Activated CD4-positive, alpha-beta T cell treated with anti-CD3 and anti-CD28 coated beads for 1 hour (primary cell): ENCODE measurements around the gene BRIP1.

ENCODE experiments used
- DNase-seq: peaks from one replicate; pipeline ENCODE4 v3.0.0-alpha.2; 2020

The BRIP1 gene

GRCh38 chr17:61650749-61651148 is 212.6 kb downstream of the BRIP1 start:
- no peak for DNase-seq

- no peak for DNase-seq
Measured at GRCh38 chr17:61648587-61648986, 214.7 kb downstream of the BRIP1 start.

- no peak for DNase-seq
Measured at GRCh38 chr17:61647047-61647446, 216.3 kb downstream of the BRIP1 start.

GRCh38 chr17:61646482-61646881 is 216.8 kb downstream of the BRIP1 start:
- DNase-seq = no peak

- DNase-seq = no peak
Measured at GRCh38 chr17:61645920-61646319, 217.4 kb downstream of the BRIP1 start.

- no peak for DNase-seq
Measured at GRCh38 chr17:61644800-61645774, 218.2 kb downstream of the BRIP1 start.

GRCh38 chr17:61642768-61643167 is 220.6 kb downstream of the BRIP1 start:
- no peak for DNase-seq

- DNase-seq = no peak
Measured at GRCh38 chr17:61641715-61642114, 221.6 kb downstream of the BRIP1 start.

GRCh38 chr17:61641084-61641483 is 222.2 kb downstream of the BRIP1 start:
- DNase-seq = no peak

GRCh38 chr17:61639818-61640217 is 223.5 kb downstream of the BRIP1 start:
- no peak for DNase-seq

- DNase-seq = no peak
Measured at GRCh38 chr17:61638087-61638486, 225.2 kb downstream of the BRIP1 start.

GRCh38 chr17:61635913-61636432 is 227.4 kb downstream of the BRIP1 start:
- DNase-seq = no peak

GRCh38 chr17:61634942-61635538 is 228.3 kb downstream of the BRIP1 start:
- DNase-seq = no peak

- no peak for DNase-seq
Measured at GRCh38 chr17:61634011-61634539, 229.3 kb downstream of the BRIP1 start.

- DNase-seq = no peak
Measured at GRCh38 chr17:61632826-61633225, 230.5 kb downstream of the BRIP1 start.

- DNase-seq = no peak
Measured at GRCh38 chr17:61631800-61632199, 231.5 kb downstream of the BRIP1 start.
